Sigmoid colon (tissue), 7 donors: ENCODE measurements around the gene BTBD19. TPM values are rescaled to one million over a fixed set of nuclear protein-coding genes. Genes with fewer than 3 reads are reported as not detected.

Experiments used
- DNase-seq: peaks from one replicate; pipeline ENCODE4 v3.0.0-alpha.2; 2019
- H3K27ac ChIP-seq, 4 donors: fragments of 200-600 bp; sonication (generic); one replicate each; pipeline ENCODE4 v1.5.1; 2016 to 2019; ENCODE audit warnings: mild to moderate bottlenecking in 1 of 4
- H3K27me3 ChIP-seq, 3 donors: fragments of 200-600 bp; sonication (generic); one replicate each; pipeline ENCODE4 v1.5.1; 2019; ENCODE audit warnings: mild to moderate bottlenecking in 1 of 3
- H3K36me3 ChIP-seq, 4 donors: fragments of 200-600 bp; sonication (generic); one replicate each; pipeline ENCODE4 v1.5.1; 2016 to 2019
- H3K4me1 ChIP-seq, 4 donors: fragments of 200-600 bp; sonication (generic); one replicate each; pipeline ENCODE4 v1.5.1; 2017 to 2019
- H3K4me3 ChIP-seq, 4 donors: fragments of 200-600 bp; sonication (generic); one replicate each; pipeline ENCODE4 v1.5.1; 2017 to 2019; ENCODE audit warnings: mild to moderate bottlenecking in 2 of 4, moderate library complexity in 1 of 4
- H3K9me3 ChIP-seq, 4 donors: fragments of 200-600 bp in 3 of 4; sonication (generic) in 3 of 4; one replicate each; pipeline versions ENCODE4 v1.5.1 to v1.6.1; 2013 to 2019
- CTCF ChIP-seq, 4 experiments: fragments of 450-650 bp in 3 of 4; fragments of 200-600 bp in 1 of 4; IDR thresholded peaks; one replicate each; pipeline ENCODE4 v1.5.1; 2016 to 2019; ENCODE audit warnings: antibody characterized with exemption in 4 of 4, mild to moderate bottlenecking in 3 of 4, moderate library complexity in 2 of 4
- EP300 ChIP-seq, 4 donors: sonication (generic); formaldehyde crosslinking; IDR thresholded peaks; one replicate each; pipeline ENCODE4 v1.6.1; 2017; ENCODE audit warnings: antibody characterized with exemption in 4 of 4
- POLR2A ChIP-seq, 2 donors: fragments of 450-650 bp; IDR thresholded peaks; one replicate each; pipeline ENCODE4 v1.6.1; 2016; ENCODE audit warnings: antibody characterized with exemption in 2 of 2, mild to moderate bottlenecking in 2 of 2, moderate library complexity in 2 of 2
- POLR2AphosphoS5 ChIP-seq, 4 donors: sonication (generic); formaldehyde crosslinking; IDR thresholded peaks; one replicate each; pipeline ENCODE4 v1.6.1; 2017; ENCODE audit warnings: antibody characterized with exemption in 4 of 4
- WGBS, 2 donors: extraction: QIAGEN DNeasy Blood & Tissue Kit; methylation state at CpG; one replicate each; pipeline ENCODE4 v1.1.7; 2013; 5-methylcytosine and 5-hydroxymethylcytosine counted together
- intact Hi-C: fragments of 100-400 bp; cut with DNase I; formaldehyde crosslinking; loops from one replicate; pipeline ENCODE4 v1.15.1; 2023
- polyA plus RNA-seq, 3 donors: library from polyadenylated mRNA; stranded (reverse); fragments of 200-250 nt; gene quantifications; one replicate each; pipeline ENCODE4 v1.2.3, GENCODE V29; 2013
- total RNA-seq, 4 donors: library from RNA; depleted of rRNA; stranded (reverse); fragments of >200 nt; gene quantifications; one replicate each; pipeline ENCODE4 v1.1.0, GENCODE V29; 2016
- donor health status: healthy with polysubstance abuse.
- donor health status: Bipolar disorder and iron deficiency.
- donor health status: healthy.

The BTBD19 gene
- total and polyA plus RNA-seq, 7 donors = 0.60 to 9.4 (median 2.8) TPM; not detected in 1

GRCh38 chr1:44829506-44830384 is 21.4 kb downstream of the BTBD19 start:
- Histone ChIP-seq H3K4me1 (no peaks in the 10 kb centered on the region), H3K4me3 (no peak overlapping the region), H3K27me3 (no peaks in the 10 kb centered on the region), H3K36me3 (peaks cover 0 to 3% (median 0%) of the 10 kb centered on the region in 4 donors), H3K9me3 (no peaks in the 10 kb centered on the region), H3K27ac (no peak overlapping the region)
- intact Hi-C loops = no loop called here
- no peak for TF ChIP-seq EP300 (IDR thresholded peaks at IDR 0.05)
- no peak for TF ChIP-seq POLR2A (IDR thresholded peaks at IDR 0.05)
- TF ChIP-seq CTCF (IDR thresholded peaks at IDR 0.05) = no peak
- no peak for TF ChIP-seq POLR2AphosphoS5 (IDR thresholded peaks at IDR 0.05)
- no peak for DNase-seq
- 82 to 90% methylated on average over 12 of the region's 12 CpGs for WGBS, 2 donors

DNA sequence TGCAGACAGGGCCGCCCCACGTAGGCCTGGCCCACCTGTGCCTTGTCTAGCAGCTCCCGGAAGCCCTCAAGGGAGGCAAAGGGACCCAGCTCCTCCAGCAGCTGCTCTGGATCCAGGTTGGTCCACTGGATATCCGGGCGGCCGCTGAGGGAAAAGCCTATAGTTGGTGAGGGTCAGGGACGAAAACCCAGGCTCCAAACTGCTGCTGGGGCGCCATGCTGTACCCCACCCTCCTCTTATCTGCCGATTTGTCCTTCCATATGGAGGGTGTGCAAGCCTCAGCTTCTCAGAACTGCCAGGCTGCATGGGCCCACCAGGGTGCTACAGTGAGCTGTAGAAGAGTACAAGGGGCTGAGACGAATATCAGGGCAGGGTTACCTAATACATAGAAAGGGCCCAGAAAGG is 22.6 kb downstream of the BTBD19 start:
- H3K36me3 ChIP-seq = peaks cover 0 to 3% (median 0%) of the 10 kb centered on the region in 4 donors
- H3K4me1 ChIP-seq = peaks cover 0 to 3% (median 1%) of the 10 kb centered on the region in 4 donors
- H3K9me3 ChIP-seq = no peaks in the 10 kb centered on the region
- intact Hi-C loops = no loop called here
- no peak overlapping the region for H3K4me3 ChIP-seq
- H3K27ac ChIP-seq = no peak overlapping the region
- WGBS, 2 donors = 80 to 85% methylated on average over 10 of the region's 10 CpGs
- no peak for DNase-seq
- H3K27me3 ChIP-seq = no peaks in the 10 kb centered on the region
- TF ChIP-seq CTCF (IDR thresholded peaks at IDR 0.05) (no peak), POLR2A (IDR thresholded peaks at IDR 0.05) (no peak), POLR2AphosphoS5 (IDR thresholded peaks at IDR 0.05) (no peak), EP300 (IDR thresholded peaks at IDR 0.05) (no peak)

DNA sequence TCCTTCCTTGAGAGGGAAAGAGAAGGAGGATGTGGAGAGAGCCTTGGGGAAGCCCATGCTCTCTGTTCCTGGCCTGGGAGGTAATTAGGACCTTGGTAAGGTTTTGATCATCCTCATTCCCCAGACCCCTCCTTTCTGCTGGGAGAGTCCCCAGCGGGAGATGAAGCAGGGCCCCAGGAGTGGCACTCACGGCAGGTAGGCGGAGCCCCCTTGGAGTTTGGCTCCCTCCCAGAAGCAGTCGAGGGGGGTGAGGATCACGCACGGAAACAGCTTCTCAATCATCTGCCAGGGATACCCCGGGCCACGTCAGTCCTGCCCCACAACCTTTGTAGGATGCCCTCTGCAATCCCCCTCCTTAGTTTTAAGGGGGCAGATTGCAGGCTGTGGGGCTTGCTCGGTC is 23.2 kb downstream of the BTBD19 start:
- WGBS, 2 donors = 20 to 54% methylated on average over 9 of the region's 9 CpGs
- Histone ChIP-seq H3K9me3 (no peaks in the 10 kb centered on the region), H3K4me3 (no peak overlapping the region), H3K27ac (no peak overlapping the region), H3K27me3 (no peaks in the 10 kb centered on the region), H3K4me1 (peaks cover 0 to 7% (median 4%) of the 10 kb centered on the region in 4 donors), H3K36me3 (peaks cover 0 to under 1% (median 0%) of the 10 kb centered on the region in 4 donors)
- intact Hi-C loops = no loop called here
- TF ChIP-seq CTCF (IDR thresholded peaks at IDR 0.05) (no peak), POLR2AphosphoS5 (IDR thresholded peaks at IDR 0.05) (no peak), EP300 (IDR thresholded peaks at IDR 0.05) (no peak)
- DNase-seq = no peak

GRCh38 chr1:44832056-44832705 is 23.9 kb downstream of the BTBD19 start:
- TF ChIP-seq EP300 (IDR thresholded peaks at IDR 0.05) = no peak
- no peak for TF ChIP-seq POLR2AphosphoS5 (IDR thresholded peaks at IDR 0.05)
- TF ChIP-seq CTCF (IDR thresholded peaks at IDR 0.05) = no peak
- no peak for TF ChIP-seq POLR2A (IDR thresholded peaks at IDR 0.05)
- DNase-seq = no peak
- intact Hi-C loops = no loop called here

More at GRCh38 chr1:44832056-44832705, 23.9 kb downstream of the BTBD19 start:
- H3K4me3 ChIP-seq = no peak overlapping the region
- H3K4me1 ChIP-seq = peaks cover 0 to 7% (median 4%) of the 10 kb centered on the region in 4 donors
- no peaks in the 10 kb centered on the region for H3K36me3 ChIP-seq
- H3K27ac ChIP-seq = no peak overlapping the region
- H3K27me3 ChIP-seq = no peaks in the 10 kb centered on the region
- H3K9me3 ChIP-seq = no peaks in the 10 kb centered on the region
- WGBS, 2 donors = 78 to 80% methylated on average over 13 of the region's 13 CpGs
